ENCODE results near the gene SLC4A7. TPM values are rescaled to one million over a fixed set of nuclear protein-coding genes. Genes with fewer than 3 reads are reported as not detected.
A peak's percentile ranks its signal among the peaks of the same experiment; 100 is the strongest.

Gene SLC4A7
- total RNA-seq, 6 experiments from 2014 or later = 3.0 to 9.9 (median 5.8) TPM

- no peak for ATAC-seq
- intact Hi-C loops (cut with DNase I) = no loop called here
Observed at GRCh38 chr3:27511724-27512422, 27.7 kb upstream of the SLC4A7 start.

DNA sequence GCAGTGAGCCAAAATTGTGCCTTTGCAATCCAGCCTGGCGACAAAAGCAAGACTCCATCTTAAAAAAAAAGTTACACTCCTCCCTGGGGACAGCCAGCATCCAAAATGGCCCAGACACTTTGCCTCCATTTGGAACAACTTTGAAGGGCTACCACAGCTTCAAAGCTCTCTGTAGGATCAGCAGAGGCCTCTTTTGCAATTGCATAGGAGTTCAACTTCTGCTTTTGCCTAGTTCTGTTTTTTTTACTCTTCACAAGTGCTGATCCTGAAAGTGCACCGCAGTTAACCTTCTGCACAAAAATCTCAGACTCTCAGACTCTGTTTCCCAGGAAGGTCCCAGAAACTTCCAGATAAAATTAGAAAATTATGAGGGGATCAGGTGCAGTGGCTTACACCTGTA is 25.2 kb upstream of the SLC4A7 start:
- H3K27ac ChIP-seq = no peak overlapping the region
- TF ChIP-seq CTCF (IDR thresholded peaks at IDR 0.05) (no peak), POLR2A (IDR thresholded peaks at IDR 0.05) (no peak)
- no peaks in the 10 kb centered on the region for H3K9me3 ChIP-seq
- WGBS (ENCODE audit: insufficient coverage, low coverage, low lambda C conversion rate, missing lambda C conversion rate) = 62% methylated on average over 2 of the region's 2 CpGs
- no peak overlapping the region for H3K4me3 ChIP-seq
- ATAC-seq (peak in 2 of 4 donors; percentile 50 to 67), DNase-seq (no peak)
- H3K4me1 ChIP-seq = no peaks in the 10 kb centered on the region
- H3K36me3 ChIP-seq = no peaks in the 10 kb centered on the region
- H3K27me3 ChIP-seq = no peaks in the 10 kb centered on the region
- intact Hi-C loops (cut with DNase I) = loop anchor here in 1 of 2 donors (10.0 kb wide), 1 partner anchor 145 kb away; no protein-coding TSS in a partner anchor

More at GRCh38 chr3:27511724-27512422, 27.7 kb upstream of the SLC4A7 start:
- DNase-seq = no peak
- WGBS (ENCODE audit: insufficient coverage, low coverage, low lambda C conversion rate, missing lambda C conversion rate) = 34% methylated on average over 5 of the region's 5 CpGs
- no peak overlapping the region for H3K27ac ChIP-seq
- H3K4me1 ChIP-seq = no peaks in the 10 kb centered on the region
- TF ChIP-seq CTCF (IDR thresholded peaks at IDR 0.05) (no peak), POLR2A (IDR thresholded peaks at IDR 0.05) (no peak)
- no peak overlapping the region for H3K4me3 ChIP-seq
- no peaks in the 10 kb centered on the region for H3K36me3 ChIP-seq
- H3K9me3 ChIP-seq = no peaks in the 10 kb centered on the region
- H3K27me3 ChIP-seq = no peaks in the 10 kb centered on the region

DNA sequence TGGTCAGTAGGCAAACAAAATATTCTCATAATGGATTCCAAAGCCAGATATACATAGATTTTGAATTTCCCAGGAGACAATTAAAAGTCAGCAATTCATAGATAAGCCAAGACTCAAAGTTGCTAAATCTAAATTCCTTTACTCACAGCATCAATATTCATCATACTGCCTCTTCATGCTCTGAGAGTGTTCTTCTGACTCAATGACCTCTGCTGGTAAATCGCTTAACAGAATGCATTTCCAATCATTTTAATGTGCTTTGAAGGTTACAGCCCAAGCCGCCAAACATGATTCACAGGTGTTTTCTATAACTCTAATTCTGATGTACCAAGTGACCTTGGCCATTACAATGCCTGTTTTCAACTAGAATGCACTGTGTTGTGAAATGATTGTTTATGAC is 24.2 kb upstream of the SLC4A7 start:
- WGBS (ENCODE audit: insufficient coverage, low coverage, low lambda C conversion rate, missing lambda C conversion rate) = 83% methylated on average over 2 of the region's 2 CpGs
- Histone ChIP-seq H3K36me3 (no peaks in the 10 kb centered on the region), H3K27me3 (no peaks in the 10 kb centered on the region), H3K9me3 (no peaks in the 10 kb centered on the region), H3K27ac (no peak overlapping the region), H3K4me3 (no peak overlapping the region), H3K4me1 (no peaks in the 10 kb centered on the region)
- no peak for DNase-seq
- TF ChIP-seq POLR2A (IDR thresholded peaks at IDR 0.05) = no peak
- TF ChIP-seq CTCF (IDR thresholded peaks at IDR 0.05) = no peak
- ATAC-seq = no peak
- intact Hi-C loops (cut with DNase I) = loop anchor here in 1 of 2 donors (10.0 kb wide), 1 partner anchor 146 kb away; no protein-coding TSS in a partner anchor

- WGBS (ENCODE audit: insufficient coverage, low coverage, low lambda C conversion rate, missing lambda C conversion rate) = 40% methylated on average over 2 of the region's 2 CpGs
- TF ChIP-seq POLR2A (IDR thresholded peaks at IDR 0.05) (no peak), CTCF (IDR thresholded peaks at IDR 0.05) (no peak)
- Histone ChIP-seq H3K27ac (no peak overlapping the region), H3K36me3 (no peaks in the 10 kb centered on the region), H3K9me3 (no peaks in the 10 kb centered on the region), H3K4me3 (no peak overlapping the region), H3K4me1 (no peaks in the 10 kb centered on the region), H3K27me3 (no peaks in the 10 kb centered on the region)
- intact Hi-C loops (cut with DNase I) = loop anchor here in 1 of 2 donors (10.0 kb wide), 1 partner anchor 147 kb away; no protein-coding TSS in a partner anchor
- ATAC-seq (peak in 1 of 4 donors; percentile 76), DNase-seq (no peak)
Observed at GRCh38 chr3:27507515-27508266, 23.5 kb upstream of the SLC4A7 start.
